CD4-positive, alpha-beta T cell treated with Interleukin-6 at 100 ng/mL for 8 hours (primary cell): Measurements from ENCODE around the gene ERN2.
"Not testable (repeated sequence)": the region's sequence is repeated elsewhere in the genome, so short reads cannot be mapped to it uniquely, and the experiment has no call there.

Experiments used
- DNase-seq: peaks from one replicate; pipeline ENCODE4 v3.0.0-alpha.2; 2020; ENCODE audit warnings: mixed read lengths, low spot score

Gene ERN2

GRCh38 chr16:23712976-23713375, at the start of gene ERN2:
Gene ERN2, minus strand, starts transcription at chr16:23713222. Its CDS starts 35 bp downstream, at chr16:23713187.
- DNase-seq = no peak

GRCh38 chr16:23757937-23758619, 45.1 kb upstream of the ERN2 start:
- DNase-seq = no peak

GRCh38 chr16:23757116-23757515, 44.1 kb upstream of the ERN2 start:
- DNase-seq = no peak

- DNase-seq = no peak
These were observed 42.4 kb upstream of the ERN2 start for GRCh38 chr16:23755484-23755809.

- DNase-seq = no peak
These were observed 41.8 kb upstream of the ERN2 start, which contains the start of gene CHP2 for GRCh38 chr16:23754594-23755483. Gene CHP2, plus strand, starts transcription at chr16:23755026. Its CDS starts 24 bp downstream, at chr16:23755050.

- DNase-seq = no peak
These were observed 41.0 kb upstream of the ERN2 start for GRCh38 chr16:23753908-23754593.

GRCh38 chr16:23751053-23751452, 38.0 kb upstream of the ERN2 start:
- not testable (repeated sequence) for DNase-seq

GRCh38 chr16:23748630-23749029, 35.6 kb upstream of the ERN2 start:
- no peak for DNase-seq

GRCh38 chr16:23745263-23745662, 32.2 kb upstream of the ERN2 start:
- no peak for DNase-seq

- no peak for DNase-seq
These were observed 29.7 kb upstream of the ERN2 start for GRCh38 chr16:23742766-23743165.

GRCh38 chr16:23741675-23742303, 28.8 kb upstream of the ERN2 start:
- no peak for DNase-seq

- DNase-seq = no peak
These were observed 26.5 kb upstream of the ERN2 start for GRCh38 chr16:23739516-23739915.

GRCh38 chr16:23737423-23738028, 24.5 kb upstream of the ERN2 start:
- not testable (repeated sequence) for DNase-seq

GRCh38 chr16:23734176-23734893, 21.3 kb upstream of the ERN2 start:
- DNase-seq = no peak

- DNase-seq = no peak
These were observed 16.7 kb upstream of the ERN2 start for GRCh38 chr16:23729503-23730424.

GRCh38 chr16:23728112-23728477, 15.1 kb upstream of the ERN2 start:
- no peak for DNase-seq

GRCh38 chr16:23726710-23727109, 13.7 kb upstream of the ERN2 start:
- DNase-seq = no peak

GRCh38 chr16:23724785-23725131, 11.7 kb upstream of the ERN2 start:
- DNase-seq = no peak

- DNase-seq = no peak
These were observed 11.2 kb upstream of the ERN2 start for GRCh38 chr16:23724096-23724784.
